Activated CD8-positive, alpha-beta T cell treated with anti-CD3 and anti-CD28 coated beads, Interleukin-2, amount 10 ng/mL, durations not matched to agents 7 days and 5 days (primary cell): Measurements from ENCODE around the gene PPP1R9A. TPM values are rescaled to one million over a fixed set of nuclear protein-coding genes. Genes with fewer than 3 reads are reported as not detected.

Experiments used
- ATAC-seq: fragments of 150-1000 bp; cut with Tn5 transposase; one replicate; pipeline ENCODE4 v1.10.0; 2021; ENCODE audit warnings: moderate library complexity
- CTCF ChIA-PET: fragments of 350-600 bp; sonication (Branson Sonifier 250); formaldehyde crosslinking; loops from one replicate; lab custom pipeline; 2021; ENCODE audit warnings: antibody characterized with exemption; lab: Charles Lee
- POLR2A ChIA-PET: fragments of 350-600 bp; sonication (Branson Sonifier 250); formaldehyde crosslinking; loops from one replicate; lab custom pipeline; 2021; ENCODE audit warnings: antibody characterized with exemption; lab: Charles Lee
- DNase-seq: peaks from one replicate; pipeline ENCODE4 v3.0.0-alpha.2; 2020
- H3K27ac Mint-ChIP-seq: one replicate; pipeline ENCODE4 v1.8.0; 2021; ENCODE audit warnings: mild to moderate bottlenecking, mixed read lengths
- H3K27me3 Mint-ChIP-seq: one replicate; pipeline ENCODE4 v1.8.0; 2021; ENCODE audit warnings: low read depth, mixed read lengths
- H3K36me3 Mint-ChIP-seq: one replicate; pipeline ENCODE4 v1.8.0; 2021; ENCODE audit warnings: low read depth, mixed read lengths
- H3K4me1 Mint-ChIP-seq: one replicate; pipeline ENCODE4 v1.8.0; 2021; ENCODE audit warnings: low read depth, mixed read lengths
- H3K4me3 Mint-ChIP-seq: one replicate; pipeline ENCODE4 v1.8.0; 2021; ENCODE audit warnings: mild to moderate bottlenecking, mixed read lengths
- H3K9me3 Mint-ChIP-seq: one replicate; pipeline ENCODE4 v1.8.0; 2022; ENCODE audit warnings: mixed read lengths; ENCODE audit not compliant: insufficient read depth
- total RNA-seq, 2 experiments: library from RNA; stranded (reverse); gene quantifications; one replicate each; pipeline ENCODE4 v1.2.3, GENCODE V29; 2021

The PPP1R9A gene
- total RNA-seq, 2 experiments from 2014 or later: not detected

DNA sequence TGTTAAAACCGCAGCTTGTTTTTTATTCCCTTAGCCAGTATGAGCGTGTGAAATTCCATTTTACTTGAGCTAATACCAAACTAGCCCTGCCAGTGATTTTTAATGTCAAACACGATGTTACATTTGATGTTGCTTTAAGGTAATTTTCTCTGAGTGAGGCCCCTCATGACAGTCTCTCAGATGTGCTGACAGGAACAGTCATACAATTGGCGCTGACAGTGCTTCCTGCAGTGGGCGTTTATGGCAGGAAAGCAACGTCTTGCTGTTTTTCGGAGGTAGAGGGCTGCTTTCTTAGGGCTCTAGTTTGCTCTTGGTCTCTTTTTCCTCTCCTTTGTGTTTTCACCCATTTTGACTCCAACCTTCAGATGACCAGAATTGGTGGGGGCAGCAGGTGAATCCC, 397.6 kb downstream of the PPP1R9A start:
- H3K4me3 Mint-ChIP-seq: no peak overlapping the region
- DNase-seq (no peak), ATAC-seq (no peak)
- POLR2A ChIA-PET: no interaction called here
- CTCF ChIA-PET: no interaction called here
- H3K4me1 Mint-ChIP-seq: no peaks in the 10 kb centered on the region
- H3K9me3 Mint-ChIP-seq: no peaks in the 10 kb centered on the region
- no peaks in the 10 kb centered on the region for H3K36me3 Mint-ChIP-seq
- peaks cover 4% of the 10 kb centered on the region for H3K27me3 Mint-ChIP-seq
- no peak overlapping the region for H3K27ac Mint-ChIP-seq

DNA sequence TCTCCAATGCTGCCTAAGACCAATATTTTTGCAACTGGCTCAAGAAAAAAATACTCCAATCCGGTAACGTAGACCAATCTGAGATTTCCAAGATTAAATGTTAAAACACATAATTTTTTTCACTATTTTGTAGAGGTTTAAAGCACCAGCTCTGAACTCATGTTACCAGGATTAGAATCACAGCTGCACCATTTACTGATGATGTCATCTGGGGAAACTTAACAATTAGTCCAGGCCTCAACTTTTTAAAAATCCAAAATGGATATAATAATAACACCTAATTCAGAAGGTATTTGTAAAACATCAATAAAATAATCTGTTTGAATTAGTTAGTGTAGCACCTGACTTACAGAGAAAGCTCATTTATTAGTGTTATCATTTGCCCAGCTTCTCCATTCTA, 402.6 kb downstream of the PPP1R9A start:
- H3K27ac Mint-ChIP-seq: no peak overlapping the region

DNA sequence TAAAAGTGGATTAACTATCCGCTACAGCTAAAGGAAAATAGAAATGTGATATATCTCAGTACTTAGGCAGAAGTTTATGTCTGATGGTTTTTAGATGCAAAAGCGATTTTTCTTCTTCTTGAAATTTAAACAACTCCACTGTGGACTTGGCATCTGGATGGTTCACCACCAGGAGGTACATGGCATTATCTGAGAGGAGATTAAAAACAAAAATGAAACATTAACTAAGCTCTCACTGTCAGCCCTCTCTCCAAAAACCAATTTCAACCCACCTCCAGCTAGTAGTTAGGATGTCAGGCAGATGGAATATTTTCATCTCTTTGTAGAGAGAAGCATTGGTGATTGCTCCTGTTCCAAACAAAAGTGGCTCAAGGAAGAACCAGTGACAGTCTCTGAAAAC, 404.0 kb downstream of the PPP1R9A start:
- Mint-ChIP-seq H3K36me3 (no peaks in the 10 kb centered on the region), H3K27ac (no peak overlapping the region), H3K4me3 (no peak overlapping the region), H3K4me1 (no peaks in the 10 kb centered on the region), H3K9me3 (no peaks in the 10 kb centered on the region), H3K27me3 (peaks cover 9% of the 10 kb centered on the region)
- no peak for ATAC-seq
- DNase-seq: no peak
- CTCF ChIA-PET: no interaction called here
- POLR2A ChIA-PET: no interaction called here

More for the DNA sequence above, 402.6 kb downstream of the PPP1R9A start:
- ATAC-seq (no peak), DNase-seq (no peak)
- CTCF ChIA-PET: interaction anchor here (1.1 kb wide), 1 partner anchor 21 kb away, joined by 3 read pairs; no protein-coding TSS in a partner anchor
- POLR2A ChIA-PET: no interaction called here
- Mint-ChIP-seq H3K9me3 (no peaks in the 10 kb centered on the region), H3K4me3 (no peak overlapping the region), H3K36me3 (no peaks in the 10 kb centered on the region), H3K4me1 (no peaks in the 10 kb centered on the region), H3K27me3 (peaks cover 9% of the 10 kb centered on the region)

DNA sequence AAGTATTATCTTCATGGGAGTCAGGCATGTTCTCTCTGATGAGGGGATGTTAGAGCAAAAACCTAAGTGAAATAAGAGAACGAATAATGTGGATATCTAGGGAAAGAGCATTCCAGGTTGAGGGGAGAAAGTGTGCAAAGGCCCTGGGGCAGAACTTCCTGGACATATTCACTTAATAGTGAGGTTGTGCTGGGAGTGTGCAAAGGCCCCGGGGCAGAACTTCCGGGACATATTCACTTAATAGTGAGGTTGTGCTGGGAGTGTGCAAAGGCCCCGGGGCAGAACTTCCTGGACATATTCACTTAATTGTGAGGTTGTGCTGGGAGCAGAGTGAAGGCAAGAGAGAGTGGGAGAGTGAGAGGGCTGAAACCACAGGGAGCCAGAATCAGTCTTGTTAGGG, 405.2 kb downstream of the PPP1R9A start:
- Mint-ChIP-seq H3K36me3 (no peaks in the 10 kb centered on the region), H3K9me3 (no peaks in the 10 kb centered on the region), H3K4me1 (no peaks in the 10 kb centered on the region), H3K27ac (no peak overlapping the region), H3K27me3 (peaks cover 9% of the 10 kb centered on the region), H3K4me3 (no peak overlapping the region)
- ChIA-PET CTCF (no interaction called here), POLR2A (no interaction called here)
- DNase-seq (no peak), ATAC-seq (no peak)

DNA sequence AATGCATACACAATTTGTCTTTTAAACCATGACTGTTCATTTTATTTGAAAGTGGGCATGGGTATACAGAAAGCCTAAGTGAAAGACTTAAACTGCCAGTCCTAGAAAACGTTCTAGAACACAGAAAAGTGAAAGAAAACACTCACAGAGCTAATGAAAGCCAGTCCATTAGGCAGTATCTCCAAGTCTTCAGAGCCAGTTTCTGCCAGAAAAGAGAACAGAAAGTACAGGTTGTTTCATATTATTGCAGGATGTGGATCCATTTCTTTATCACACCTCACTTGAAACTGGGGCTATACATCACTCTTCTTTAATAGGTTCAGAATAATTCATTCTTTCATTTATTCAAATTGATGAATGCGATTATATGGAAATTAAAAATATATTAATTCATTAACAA, 409.2 kb downstream of the PPP1R9A start:
- no peak for ATAC-seq
- H3K36me3 Mint-ChIP-seq: no peaks in the 10 kb centered on the region

DNA sequence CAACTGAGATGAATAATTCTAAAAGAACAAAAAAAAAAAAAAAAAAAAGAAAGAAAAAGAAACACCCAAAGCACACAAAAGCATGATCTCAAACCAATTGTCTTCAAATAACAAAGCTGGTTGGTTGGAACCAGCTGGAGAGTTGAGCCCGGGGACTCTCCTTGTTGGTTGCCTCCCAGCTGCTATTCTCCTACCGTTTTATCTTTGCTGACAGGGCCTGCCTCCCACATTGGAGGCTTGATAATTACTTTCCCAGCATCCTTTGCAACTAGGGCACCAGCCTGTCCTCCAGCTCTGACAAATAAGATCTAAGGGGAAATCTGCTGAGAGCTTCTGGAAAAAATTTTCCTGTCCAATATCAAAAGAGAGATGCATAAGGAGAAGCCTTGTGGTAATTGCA, 410.2 kb downstream of the PPP1R9A start:
- Mint-ChIP-seq H3K27me3 (no peaks in the 10 kb centered on the region), H3K9me3 (no peaks in the 10 kb centered on the region), H3K4me1 (no peaks in the 10 kb centered on the region), H3K4me3 (no peak overlapping the region), H3K27ac (no peak overlapping the region), H3K36me3 (no peaks in the 10 kb centered on the region)
- no peak for ATAC-seq
- no peak for DNase-seq
- ChIA-PET POLR2A (no interaction called here), CTCF (no interaction called here)

More for the DNA sequence above, 409.2 kb downstream of the PPP1R9A start:
- H3K27me3 Mint-ChIP-seq: no peaks in the 10 kb centered on the region
- H3K4me1 Mint-ChIP-seq: no peaks in the 10 kb centered on the region
- H3K9me3 Mint-ChIP-seq: no peaks in the 10 kb centered on the region
- no peak for DNase-seq
- H3K27ac Mint-ChIP-seq: no peak overlapping the region
- POLR2A ChIA-PET: no interaction called here
- H3K4me3 Mint-ChIP-seq: no peak overlapping the region
- CTCF ChIA-PET: no interaction called here

DNA sequence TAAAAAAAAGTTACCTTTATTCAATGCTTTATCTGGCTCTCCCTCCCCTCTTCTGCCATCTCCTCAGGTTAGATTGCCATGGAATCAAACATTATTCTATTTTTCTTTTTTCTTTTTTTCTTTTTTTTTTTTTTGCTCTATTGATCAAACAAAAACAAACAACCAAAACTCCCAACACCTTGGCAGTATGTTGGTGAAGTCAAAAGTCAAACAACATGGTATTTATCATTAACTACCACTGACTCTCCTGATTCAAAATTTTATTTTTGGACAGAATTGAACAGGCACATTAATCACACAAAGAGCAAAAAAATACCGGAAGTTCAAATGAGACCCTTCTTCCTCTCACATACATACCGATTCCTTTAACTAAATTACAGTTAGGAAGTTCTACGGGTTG, 410.6 kb downstream of the PPP1R9A start:
- H3K9me3 Mint-ChIP-seq: no peaks in the 10 kb centered on the region
- DNase-seq (no peak), ATAC-seq (no peak)
- no peaks in the 10 kb centered on the region for H3K36me3 Mint-ChIP-seq
- H3K27me3 Mint-ChIP-seq: no peaks in the 10 kb centered on the region
- H3K4me3 Mint-ChIP-seq: no peak overlapping the region
- no peaks in the 10 kb centered on the region for H3K4me1 Mint-ChIP-seq
- no peak overlapping the region for H3K27ac Mint-ChIP-seq
- POLR2A ChIA-PET: no interaction called here
- CTCF ChIA-PET: no interaction called here

DNA sequence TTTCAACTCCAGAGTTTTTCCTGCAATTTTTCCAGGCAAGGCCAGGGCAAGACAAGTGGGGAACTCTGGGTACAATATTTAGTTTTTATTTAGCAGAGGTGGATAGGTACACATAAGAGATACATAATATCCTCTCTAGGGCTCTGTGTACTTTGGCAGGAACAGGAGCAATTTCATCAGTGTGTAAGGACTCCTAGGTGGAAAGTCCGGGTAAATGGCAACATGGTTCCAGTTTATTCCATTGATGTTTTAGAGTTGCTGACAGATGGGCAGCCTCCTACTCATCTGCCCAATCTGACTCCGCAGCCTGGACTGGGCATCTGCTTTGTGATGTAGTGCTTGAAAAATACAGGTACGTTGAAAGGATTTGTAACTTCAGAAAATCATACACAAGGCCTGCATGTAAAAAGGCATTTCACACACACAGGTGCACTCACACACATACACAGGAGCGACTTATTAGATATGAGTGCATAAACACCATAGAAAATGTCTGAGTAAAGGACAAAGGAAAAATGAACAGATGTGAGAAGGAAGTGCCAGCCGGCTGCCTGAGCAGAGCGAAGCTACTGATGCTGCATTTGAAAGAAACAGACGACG, 411.2 kb downstream of the PPP1R9A start:
- Mint-ChIP-seq H3K27ac (no peak overlapping the region), H3K4me3 (no peak overlapping the region), H3K9me3 (no peaks in the 10 kb centered on the region), H3K27me3 (no peaks in the 10 kb centered on the region), H3K36me3 (no peaks in the 10 kb centered on the region), H3K4me1 (no peaks in the 10 kb centered on the region)
- DNase-seq (no peak), ATAC-seq (no peak)
- ChIA-PET CTCF (no interaction called here), POLR2A (no interaction called here)

DNA sequence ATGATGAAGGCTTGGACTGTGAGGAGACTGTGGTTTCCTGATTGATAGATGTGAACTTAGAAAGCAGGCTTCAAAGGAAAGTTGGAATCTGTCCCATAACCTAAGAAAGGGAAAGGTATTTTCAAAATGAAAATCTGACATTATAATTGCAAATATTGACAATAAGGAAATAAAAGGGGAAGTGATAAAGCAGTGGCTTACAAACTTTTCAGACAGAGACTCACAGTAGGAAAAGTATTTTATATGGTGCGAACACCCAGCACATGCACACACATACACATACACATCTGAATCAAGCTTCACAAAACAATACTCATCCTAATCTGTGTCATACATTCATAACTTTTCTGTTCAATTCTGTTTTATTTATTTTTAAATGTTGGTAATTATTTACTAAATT, 412.2 kb downstream of the PPP1R9A start:
- no peak overlapping the region for H3K27ac Mint-ChIP-seq
- no peak overlapping the region for H3K4me3 Mint-ChIP-seq
- DNase-seq: no peak
- ChIA-PET CTCF (interaction anchor here (0.8 kb wide), 1 partner anchor 157 kb away, joined by 3 read pairs; no protein-coding TSS in a partner anchor), POLR2A (no interaction called here)
- H3K36me3 Mint-ChIP-seq: no peaks in the 10 kb centered on the region
- H3K4me1 Mint-ChIP-seq: no peaks in the 10 kb centered on the region
- ATAC-seq: no peak
- no peaks in the 10 kb centered on the region for H3K9me3 Mint-ChIP-seq
- no peaks in the 10 kb centered on the region for H3K27me3 Mint-ChIP-seq

DNA sequence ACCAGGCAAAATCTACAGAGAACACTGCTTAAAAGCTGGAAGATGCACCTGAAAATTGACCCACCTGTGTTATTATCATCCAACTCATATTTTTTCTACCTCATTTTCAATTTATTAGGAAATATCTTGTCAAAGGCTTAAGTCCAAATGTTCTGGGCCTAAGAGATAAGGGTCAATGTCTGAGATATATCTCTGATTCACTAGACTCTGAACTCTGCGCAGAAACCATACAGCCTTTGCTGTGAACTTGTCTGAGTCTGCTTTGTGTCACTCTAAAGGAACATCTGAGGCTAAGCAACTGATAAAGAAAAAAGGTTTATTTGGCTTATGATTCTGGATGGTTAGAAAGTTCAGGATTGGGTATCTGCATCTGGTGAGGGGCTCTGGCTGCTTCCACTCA, 413.3 kb downstream of the PPP1R9A start:
- Mint-ChIP-seq H3K36me3 (no peaks in the 10 kb centered on the region), H3K27me3 (peaks cover 9% of the 10 kb centered on the region), H3K4me3 (no peak overlapping the region), H3K4me1 (peaks cover 5% of the 10 kb centered on the region), H3K9me3 (no peaks in the 10 kb centered on the region), H3K27ac (no peak overlapping the region)
- CTCF ChIA-PET: no interaction called here
- DNase-seq: no peak
- POLR2A ChIA-PET: no interaction called here
- no peak for ATAC-seq

DNA sequence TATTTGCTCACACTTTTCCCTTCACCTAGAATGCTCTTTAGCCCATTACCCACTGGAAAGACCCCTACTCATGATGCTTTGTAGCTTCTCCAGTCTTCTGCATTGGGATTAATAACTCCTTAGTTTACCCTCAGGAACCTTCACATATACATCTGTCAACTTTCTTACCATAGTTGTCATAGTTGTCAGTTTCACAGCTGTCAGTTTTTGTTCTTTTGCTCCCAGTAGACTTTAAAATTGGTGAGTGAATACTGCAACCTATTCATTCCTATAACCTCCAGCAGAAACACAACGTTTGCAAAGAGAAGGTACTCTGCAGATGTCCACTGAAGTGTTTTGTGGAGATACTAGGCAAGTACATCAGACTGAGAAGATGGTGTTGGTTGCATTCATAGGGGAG, 414.3 kb downstream of the PPP1R9A start:
- Mint-ChIP-seq H3K36me3 (no peaks in the 10 kb centered on the region), H3K4me3 (no peak overlapping the region), H3K9me3 (no peaks in the 10 kb centered on the region), H3K27ac (no peak overlapping the region), H3K27me3 (peaks cover 9% of the 10 kb centered on the region), H3K4me1 (peaks cover 5% of the 10 kb centered on the region)
- no peak for ATAC-seq
- POLR2A ChIA-PET: no interaction called here
- no peak for DNase-seq
- CTCF ChIA-PET: no interaction called here

DNA sequence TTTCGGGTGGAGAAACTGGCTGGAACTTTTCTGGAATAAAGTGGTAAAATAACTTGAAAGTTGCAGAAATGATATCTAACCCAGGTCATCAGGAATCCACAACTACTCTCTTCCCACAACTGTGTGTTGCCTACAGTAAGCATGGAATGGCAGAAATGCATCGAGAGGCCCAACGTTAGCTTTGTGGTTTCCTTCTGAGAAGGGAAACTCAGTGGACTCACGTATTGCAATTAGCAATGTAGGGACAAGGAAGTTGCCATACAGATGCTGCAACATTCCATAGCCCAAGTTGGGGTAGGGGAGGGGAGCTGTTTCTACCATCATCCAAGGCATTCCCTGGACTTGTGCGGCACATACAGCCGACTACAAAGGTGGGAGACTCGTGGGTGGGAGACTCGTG, 415.0 kb downstream of the PPP1R9A start:
- ChIA-PET POLR2A (no interaction called here), CTCF (no interaction called here)
- no peaks in the 10 kb centered on the region for H3K36me3 Mint-ChIP-seq
- no peaks in the 10 kb centered on the region for H3K9me3 Mint-ChIP-seq
- DNase-seq: no peak
- peaks cover 11% of the 10 kb centered on the region for H3K27me3 Mint-ChIP-seq
- peaks cover 5% of the 10 kb centered on the region for H3K4me1 Mint-ChIP-seq
- no peak overlapping the region for H3K4me3 Mint-ChIP-seq
- ATAC-seq: no peak
- no peak overlapping the region for H3K27ac Mint-ChIP-seq

DNA sequence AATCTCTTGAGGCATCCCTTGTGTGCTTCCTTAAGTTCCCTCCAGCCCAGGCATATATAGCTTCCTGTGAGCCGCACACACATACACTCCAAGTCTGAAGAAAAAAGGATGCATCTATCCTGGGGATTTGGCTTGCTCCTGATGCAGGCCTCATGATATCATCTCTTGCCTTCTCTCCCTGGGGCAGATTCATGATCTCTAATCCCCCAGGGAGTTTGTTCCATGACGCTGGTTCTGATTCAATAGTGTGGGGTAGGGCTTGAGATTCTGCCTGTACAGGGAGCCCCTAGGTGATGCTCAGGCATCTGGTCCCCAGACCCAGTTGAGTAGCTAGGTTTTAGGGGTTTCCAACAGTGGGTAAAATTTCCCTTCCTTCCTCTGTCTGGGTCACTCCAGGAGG, 415.5 kb downstream of the PPP1R9A start:
- CTCF ChIA-PET: interaction anchor here (0.7 to 1.3 kb wide), 2 partner anchors 73 to 154 kb away, joined by 3 read pairs; partner anchors contain the start of gene PON3

More for the DNA sequence above, 415.5 kb downstream of the PPP1R9A start:
- Mint-ChIP-seq H3K4me3 (no peak overlapping the region), H3K36me3 (no peaks in the 10 kb centered on the region), H3K9me3 (no peaks in the 10 kb centered on the region), H3K4me1 (peaks cover 5% of the 10 kb centered on the region), H3K27ac (no peak overlapping the region), H3K27me3 (peaks cover 11% of the 10 kb centered on the region)
- DNase-seq (no peak), ATAC-seq (no peak)
- POLR2A ChIA-PET: no interaction called here
